Astrocyte (in vitro differentiated cells and primary cell): ENCODE results near the gene PCED1B.

ENCODE experiments used
- EZH2 ChIP-seq: IDR thresholded peaks from 2 replicates; pipeline ENCODE4 v1.6.1; 2012; ENCODE audit warnings: mild to moderate bottlenecking, low read length, inconsistent platforms; ENCODE audit not compliant: insufficient read depth
- TF ChIP-seq, protein P1 (sequence below): IDR thresholded peaks from 2 replicates; pipeline ENCODE4 v1.5.1; 2011; ENCODE audit warnings: low read depth, mild to moderate bottlenecking, inconsistent platforms, low read length, moderate library complexity; ENCODE audit not compliant: insufficient read depth

DNA sequence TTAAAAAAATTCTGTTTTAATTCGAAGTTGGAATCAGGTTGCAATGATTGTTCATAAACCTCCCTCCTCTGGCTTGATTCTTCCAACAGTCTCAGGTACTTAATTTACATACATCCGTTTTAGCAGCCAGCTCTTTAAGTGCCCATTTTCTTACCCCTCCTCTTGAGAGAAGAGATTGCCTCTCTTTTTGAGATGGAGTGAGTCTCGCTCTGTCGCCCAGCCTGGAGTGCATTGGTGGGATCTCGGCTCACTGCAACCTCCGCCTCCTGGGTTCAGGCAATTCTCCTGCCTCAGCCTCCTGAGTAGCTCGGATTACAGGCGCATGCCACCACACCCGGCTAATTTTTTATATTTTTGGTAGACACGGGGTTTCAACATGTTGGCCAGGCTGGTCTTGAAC, 146.8 kb downstream of the PCED1B start:
- TF ChIP-seq, protein P1, sequence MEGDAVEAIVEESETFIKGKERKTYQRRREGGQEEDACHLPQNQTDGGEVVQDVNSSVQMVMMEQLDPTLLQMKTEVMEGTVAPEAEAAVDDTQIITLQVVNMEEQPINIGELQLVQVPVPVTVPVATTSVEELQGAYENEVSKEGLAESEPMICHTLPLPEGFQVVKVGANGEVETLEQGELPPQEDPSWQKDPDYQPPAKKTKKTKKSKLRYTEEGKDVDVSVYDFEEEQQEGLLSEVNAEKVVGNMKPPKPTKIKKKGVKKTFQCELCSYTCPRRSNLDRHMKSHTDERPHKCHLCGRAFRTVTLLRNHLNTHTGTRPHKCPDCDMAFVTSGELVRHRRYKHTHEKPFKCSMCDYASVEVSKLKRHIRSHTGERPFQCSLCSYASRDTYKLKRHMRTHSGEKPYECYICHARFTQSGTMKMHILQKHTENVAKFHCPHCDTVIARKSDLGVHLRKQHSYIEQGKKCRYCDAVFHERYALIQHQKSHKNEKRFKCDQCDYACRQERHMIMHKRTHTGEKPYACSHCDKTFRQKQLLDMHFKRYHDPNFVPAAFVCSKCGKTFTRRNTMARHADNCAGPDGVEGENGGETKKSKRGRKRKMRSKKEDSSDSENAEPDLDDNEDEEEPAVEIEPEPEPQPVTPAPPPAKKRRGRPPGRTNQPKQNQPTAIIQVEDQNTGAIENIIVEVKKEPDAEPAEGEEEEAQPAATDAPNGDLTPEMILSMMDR: no peak
- TF ChIP-seq EZH2: no peak
